AG04449 (cell line): ENCODE results near the gene ASNS.
"Not testable (repeated sequence)": the region's sequence is repeated elsewhere in the genome, so short reads cannot be mapped to it uniquely, and the experiment has no call there.

ENCODE experiments used
- CTCF ChIA-PET: fragments of 350-600 bp; formaldehyde crosslinking; extraction: SDS; loops from one replicate; lab custom pipeline; 2021; ENCODE audit warnings: antibody characterized with exemption; lab: Yijun Ruan, JAX
- POLR2A ChIA-PET: fragments of 400-600, 350-600 bp; formaldehyde crosslinking; extraction: SDS; loops from one replicate; lab custom pipeline; 2020; ENCODE audit warnings: antibody characterized with exemption, inconsistent platforms; lab: Yijun Ruan, JAX
- DNase-seq: peaks from one replicate; pipeline ENCODE4 v3.0.0-alpha.2; 2010; ENCODE audit warnings: low read depth, low spot score
- H3K4me3 ChIP-seq: 2 replicates; pipeline ENCODE4 v1.5.1; 2011; ENCODE audit warnings: low read depth, mild to moderate bottlenecking, control low read depth, low read length
- CTCF ChIP-seq: IDR thresholded peaks from one replicate; pipeline ENCODE4 v1.5.1; 2011; ENCODE audit warnings: mild to moderate bottlenecking, moderate library complexity, low read length, control low read depth, inconsistent platforms; ENCODE audit not compliant: insufficient read depth; ENCODE audit errors: missing control alignments

Gene ASNS, protein sequence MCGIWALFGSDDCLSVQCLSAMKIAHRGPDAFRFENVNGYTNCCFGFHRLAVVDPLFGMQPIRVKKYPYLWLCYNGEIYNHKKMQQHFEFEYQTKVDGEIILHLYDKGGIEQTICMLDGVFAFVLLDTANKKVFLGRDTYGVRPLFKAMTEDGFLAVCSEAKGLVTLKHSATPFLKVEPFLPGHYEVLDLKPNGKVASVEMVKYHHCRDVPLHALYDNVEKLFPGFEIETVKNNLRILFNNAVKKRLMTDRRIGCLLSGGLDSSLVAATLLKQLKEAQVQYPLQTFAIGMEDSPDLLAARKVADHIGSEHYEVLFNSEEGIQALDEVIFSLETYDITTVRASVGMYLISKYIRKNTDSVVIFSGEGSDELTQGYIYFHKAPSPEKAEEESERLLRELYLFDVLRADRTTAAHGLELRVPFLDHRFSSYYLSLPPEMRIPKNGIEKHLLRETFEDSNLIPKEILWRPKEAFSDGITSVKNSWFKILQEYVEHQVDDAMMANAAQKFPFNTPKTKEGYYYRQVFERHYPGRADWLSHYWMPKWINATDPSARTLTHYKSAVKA

DNA sequence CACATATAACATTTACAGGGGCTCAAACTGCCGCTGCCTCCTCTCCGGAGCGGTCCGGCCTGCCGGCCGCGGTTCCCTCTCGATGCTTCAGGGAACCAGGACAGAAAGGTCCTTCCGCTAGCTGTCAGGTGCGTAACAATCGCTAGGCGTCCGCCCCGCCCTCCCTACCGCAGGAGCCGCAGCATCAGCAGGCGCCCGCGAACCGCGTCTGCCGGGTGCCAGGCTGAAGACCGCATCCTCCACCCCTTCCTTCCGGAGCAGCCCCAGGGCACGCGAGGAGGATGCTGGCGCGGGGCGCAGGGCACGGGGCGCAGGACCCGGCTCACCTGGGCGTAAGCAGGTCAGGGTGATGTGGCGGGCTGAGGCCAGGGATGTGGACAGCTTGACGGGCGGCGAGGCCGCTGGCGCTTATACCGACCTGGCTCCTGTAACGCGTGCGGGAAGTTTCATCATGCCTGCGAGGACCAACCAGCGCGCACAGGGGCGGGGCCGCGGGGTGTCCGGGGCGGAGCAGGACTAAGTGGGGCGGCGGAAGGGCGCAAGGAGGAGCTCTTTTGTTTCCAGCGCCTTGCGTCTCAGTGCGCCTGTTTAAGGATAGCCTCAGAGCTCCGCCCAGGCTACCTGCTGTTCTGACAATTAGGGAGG is at the start of gene ASNS:
TSS of gene ASNS (minus strand) at position 384 of the 645 bp plus-strand sequence. CDS start 3,252 bp downstream, outside the sequence.
- POLR2A ChIA-PET: interaction anchor here (0.7 to 1.4 kb wide), 4 partner anchors 12 to 755 kb away, joined by 3 to 8 read pairs (median 3); partner anchors contain the start of gene SDHAF3
- peak within 1 kb of the TSS; percentile 97 for H3K4me3 ChIP-seq
- CTCF ChIA-PET: interaction anchor here (1.1 to 1.5 kb wide), 2 partner anchors 8 to 27 kb away, joined by 4 to 5 read pairs; no protein-coding TSS in a partner anchor
- peak; percentile 4 for TF ChIP-seq CTCF
- peak; percentile 56 for DNase-seq

DNA sequence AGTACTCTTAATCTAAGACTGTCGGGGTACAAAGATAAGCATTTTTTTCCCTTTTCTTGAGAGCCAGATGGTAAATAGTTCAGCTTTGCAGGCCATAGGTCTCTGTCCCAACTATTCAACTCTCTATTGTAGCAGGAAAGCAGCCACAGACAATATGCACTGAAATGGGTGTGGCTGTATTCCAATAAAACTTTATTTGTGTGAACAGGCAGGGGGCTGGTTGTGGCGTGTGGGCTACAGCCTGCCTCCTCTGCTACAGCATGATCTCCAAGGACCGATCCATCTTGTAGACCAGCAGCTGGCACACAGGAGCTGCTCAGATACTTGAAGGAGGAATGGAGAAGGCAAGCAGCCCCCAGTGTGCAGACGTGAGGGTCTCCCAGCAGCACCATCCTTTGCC is 49.0 kb upstream of the ASNS start:
- CTCF ChIA-PET, H3K4me3 ChIP-seq, POLR2A ChIA-PET, DNase-seq: not testable (repeated sequence)

DNA sequence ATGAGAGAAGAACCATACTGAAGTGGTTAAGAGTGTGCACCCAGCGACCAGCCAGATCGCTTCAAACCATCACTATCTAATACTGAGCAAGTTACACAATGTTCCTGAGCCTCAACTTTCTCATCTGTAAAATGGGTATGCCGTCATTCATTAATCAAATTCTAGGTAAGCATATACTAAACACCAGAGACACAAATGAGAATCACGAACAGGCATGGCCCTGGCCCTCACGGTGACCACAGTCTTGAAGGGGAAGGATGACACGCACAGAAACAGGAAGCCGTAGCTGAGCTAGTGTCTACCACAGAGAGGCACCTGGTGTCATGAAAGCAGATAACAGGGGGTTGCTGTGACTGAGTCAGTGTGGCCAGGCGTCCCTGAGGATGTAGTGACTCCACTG is 43.1 kb upstream of the ASNS start:
- H3K4me3 ChIP-seq, POLR2A ChIA-PET, DNase-seq, CTCF ChIA-PET: not testable (repeated sequence)

DNA sequence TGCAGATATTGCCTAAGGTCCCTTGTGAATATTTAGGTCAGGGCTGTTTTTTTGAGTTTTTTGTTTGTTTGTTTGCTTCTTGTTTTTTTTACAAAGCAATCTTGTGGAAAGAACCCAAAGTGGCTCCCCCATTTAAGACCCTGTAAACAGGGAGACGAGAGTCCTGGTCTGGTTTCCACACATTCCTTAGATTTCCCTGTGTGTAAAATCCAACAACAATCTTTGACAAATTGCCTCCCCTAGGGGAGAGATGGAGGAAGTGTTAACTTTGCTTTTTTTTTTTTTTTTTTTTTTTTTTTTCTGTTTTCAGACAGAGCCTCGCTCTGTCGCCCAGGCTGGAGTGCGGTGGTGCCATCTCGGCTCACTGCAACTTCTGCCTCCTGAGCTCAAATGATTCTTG is 40.1 kb upstream of the ASNS start:
- POLR2A ChIA-PET, DNase-seq, CTCF ChIA-PET, H3K4me3 ChIP-seq: not testable (repeated sequence)

DNA sequence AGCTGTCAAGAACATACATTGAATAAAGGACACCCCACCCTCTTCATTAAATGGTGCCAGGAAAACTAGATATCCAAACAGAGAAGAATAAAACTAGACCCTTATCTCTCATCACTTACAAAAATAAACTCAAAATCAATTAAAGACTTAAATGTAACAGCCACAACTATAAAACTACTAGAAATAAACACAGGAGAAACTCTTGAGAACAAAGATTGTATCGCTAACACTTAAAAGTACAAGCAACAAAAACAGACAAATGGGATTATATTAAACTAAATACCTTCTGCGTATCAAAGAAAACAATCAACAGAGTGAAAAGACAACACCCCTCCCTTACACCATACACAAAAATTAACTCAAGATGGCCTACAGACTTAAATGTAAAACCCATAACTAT is 24.7 kb upstream of the ASNS start:
- POLR2A ChIA-PET, CTCF ChIA-PET, H3K4me3 ChIP-seq, DNase-seq: not testable (repeated sequence)

- CTCF ChIA-PET, H3K4me3 ChIP-seq, POLR2A ChIA-PET, DNase-seq: not testable (repeated sequence)
Measured at GRCh38 chr7:97891721-97892120, 19.5 kb upstream of the ASNS start.

GRCh38 chr7:97879527-97879926 is 7.3 kb upstream of the ASNS start:
- CTCF ChIA-PET: not testable (repeated sequence)

GRCh38 chr7:97874894-97875293 is 2.7 kb upstream of the ASNS start:
- CTCF ChIA-PET: not testable (repeated sequence)

More at GRCh38 chr7:97879527-97879926, 7.3 kb upstream of the ASNS start:
- POLR2A ChIA-PET, DNase-seq, H3K4me3 ChIP-seq: not testable (repeated sequence)

DNA sequence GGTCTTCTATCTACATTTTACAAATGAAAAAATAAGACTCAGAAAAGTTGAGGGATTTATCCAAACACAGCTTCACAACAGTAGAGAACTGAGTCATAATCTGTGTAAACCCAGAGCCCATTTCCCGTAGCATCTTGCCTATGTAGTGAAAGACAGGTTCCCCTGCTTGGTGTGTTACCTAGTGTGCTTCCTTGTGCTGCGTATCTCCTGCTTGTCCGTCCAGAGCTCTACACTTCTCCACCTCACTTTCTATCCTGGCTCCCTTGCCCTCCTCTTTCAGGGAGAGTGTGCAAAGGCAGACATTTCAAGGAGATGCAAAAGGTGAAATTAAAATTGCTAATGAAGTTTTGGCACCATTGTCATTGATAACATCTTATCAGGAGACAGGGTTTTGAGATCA is 1.4 kb upstream of the ASNS start:
- POLR2A ChIA-PET: no interaction called here
- TF ChIP-seq CTCF: no peak
- no peak for DNase-seq
- CTCF ChIA-PET: no interaction called here
- no peak overlapping the region for H3K4me3 ChIP-seq

More at GRCh38 chr7:97874894-97875293, 2.7 kb upstream of the ASNS start:
- H3K4me3 ChIP-seq, DNase-seq, POLR2A ChIA-PET: not testable (repeated sequence)

GRCh38 chr7:97871659-97872024 is 566 bp downstream of the ASNS start:
- CTCF ChIA-PET: interaction anchor here (1.5 kb wide), 1 partner anchor 27 kb away, joined by 4 read pairs; no protein-coding TSS in a partner anchor
- no peak for DNase-seq
- no peak for TF ChIP-seq CTCF
- peak overlapping the region; percentile 97 for H3K4me3 ChIP-seq
- POLR2A ChIA-PET: interaction anchor here (1.1 to 1.4 kb wide), 2 partner anchors 23 to 754 kb away, joined by 3 to 8 read pairs; partner anchors contain the start of gene SDHAF3
